GF-D8 (cell line): Measurements from ENCODE around the gene FMN1.

Source experiments
- DNase-seq: peaks from one replicate; lab custom pipeline; 2025; lab: John Stamatoyannopoulos, UW

Gene FMN1

DNA sequence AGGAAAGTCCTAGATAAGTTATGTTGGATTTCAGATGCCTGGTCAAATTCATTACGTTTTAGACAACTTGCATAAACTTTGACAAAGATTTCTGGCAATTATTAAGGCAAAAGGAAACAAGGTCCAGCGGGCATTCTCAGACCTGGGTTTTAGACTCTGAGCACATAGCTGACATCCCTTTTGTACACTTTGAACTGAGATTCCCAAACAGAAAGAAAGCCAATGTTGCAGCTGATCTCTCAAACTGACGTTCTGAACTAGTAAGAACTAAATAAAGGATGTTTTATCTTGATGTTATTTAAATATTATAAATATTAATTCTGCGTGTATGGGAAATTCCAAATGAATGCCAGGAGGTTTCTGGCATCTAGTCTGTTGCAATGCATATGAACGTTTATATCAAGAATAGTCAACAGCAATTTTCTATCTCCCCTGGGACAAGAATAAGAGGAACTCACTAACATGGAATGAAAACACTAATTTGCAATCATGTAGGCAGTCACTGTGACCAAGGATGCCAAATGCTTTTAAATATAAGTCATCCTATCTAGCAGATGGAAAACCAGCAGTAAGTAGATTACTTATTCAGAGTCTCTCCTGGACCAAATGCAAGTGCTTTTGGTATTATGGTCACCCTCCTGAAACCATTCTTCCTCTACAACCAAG is 274.6 kb downstream of the FMN1 start:
- no peak for DNase-seq

- DNase-seq = no peak
These were observed 276.0 kb downstream of the FMN1 start for GRCh38 chr15:32918547-32918946.

- no peak for DNase-seq
These were observed 283.7 kb downstream of the FMN1 start for GRCh38 chr15:32910839-32911238.

- no peak for DNase-seq
These were observed 285.1 kb downstream of the FMN1 start for GRCh38 chr15:32909431-32909830.

- DNase-seq = no peak
These were observed 285.6 kb downstream of the FMN1 start for GRCh38 chr15:32908872-32909271.

- DNase-seq = no peak
These were observed 286.2 kb downstream of the FMN1 start for GRCh38 chr15:32908135-32908801.

GRCh38 chr15:32905481-32905880 is 289.0 kb downstream of the FMN1 start:
- DNase-seq = no peak

GRCh38 chr15:32904448-32904847 is 290.1 kb downstream of the FMN1 start:
- no peak for DNase-seq

GRCh38 chr15:32903591-32904290 is 290.8 kb downstream of the FMN1 start:
- DNase-seq = no peak

DNA sequence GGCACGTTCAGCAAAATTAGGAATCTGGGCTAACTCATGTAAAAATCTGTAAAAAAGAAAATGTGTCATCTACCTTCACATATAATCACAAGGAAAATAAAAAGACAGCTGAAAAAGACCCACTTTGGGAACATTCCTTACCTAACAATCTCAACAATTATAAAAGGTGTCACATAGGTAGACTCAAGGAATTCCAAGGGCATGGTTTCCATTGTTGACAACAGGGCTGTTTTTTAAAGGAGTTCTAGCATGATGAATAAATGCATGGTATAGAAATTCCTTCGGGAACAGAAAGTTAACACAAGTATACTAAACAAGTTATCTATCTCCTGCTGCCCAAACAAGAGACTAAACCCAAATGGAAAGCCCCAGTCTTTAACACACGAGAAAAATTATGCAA is 292.5 kb downstream of the FMN1 start:
- no peak for DNase-seq

DNA sequence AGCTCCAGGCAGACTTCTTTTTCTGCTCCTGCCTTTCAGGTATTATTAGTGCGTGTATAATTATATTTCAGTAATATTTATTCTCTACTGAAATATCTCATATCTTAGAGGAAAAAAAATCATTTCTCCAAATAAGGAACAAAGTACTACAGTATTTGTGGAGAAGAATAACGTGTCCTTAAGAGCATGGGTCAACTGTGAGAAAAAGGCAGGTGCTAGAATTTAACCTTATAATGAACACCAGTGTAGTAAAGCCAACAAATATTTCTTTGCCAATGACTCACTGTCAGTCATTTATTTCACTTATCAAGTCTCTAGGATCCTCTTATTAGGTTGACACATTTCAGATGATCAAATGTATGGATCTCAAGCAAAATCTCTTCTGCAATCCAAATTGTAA is 293.3 kb downstream of the FMN1 start:
- DNase-seq = no peak

DNA sequence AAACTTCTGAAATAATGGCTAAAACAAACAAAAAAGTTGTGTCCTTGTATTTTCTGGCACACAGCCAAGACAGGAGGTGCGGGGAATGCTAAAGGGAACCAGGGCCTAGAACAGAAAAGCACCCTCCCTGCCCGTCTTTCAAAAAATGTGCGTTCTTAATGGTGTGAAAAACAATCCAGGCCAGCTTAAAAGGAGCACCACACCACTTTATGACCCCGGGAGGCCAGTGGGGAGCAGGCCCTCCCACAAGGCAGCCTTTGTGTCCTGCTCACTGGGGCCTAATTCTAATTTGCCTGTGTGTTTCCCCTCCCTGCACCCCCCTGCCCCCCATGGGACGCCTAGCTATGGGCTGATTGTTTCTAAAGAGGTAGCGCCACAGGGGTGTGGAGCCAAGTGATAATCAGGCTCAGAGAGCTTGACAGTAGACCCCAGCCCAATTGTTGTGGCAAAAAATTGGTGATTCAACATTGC is 295.4 kb downstream of the FMN1 start:
- no peak for DNase-seq

GRCh38 chr15:32898414-32898813 is 296.1 kb downstream of the FMN1 start:
- DNase-seq = no peak

DNA sequence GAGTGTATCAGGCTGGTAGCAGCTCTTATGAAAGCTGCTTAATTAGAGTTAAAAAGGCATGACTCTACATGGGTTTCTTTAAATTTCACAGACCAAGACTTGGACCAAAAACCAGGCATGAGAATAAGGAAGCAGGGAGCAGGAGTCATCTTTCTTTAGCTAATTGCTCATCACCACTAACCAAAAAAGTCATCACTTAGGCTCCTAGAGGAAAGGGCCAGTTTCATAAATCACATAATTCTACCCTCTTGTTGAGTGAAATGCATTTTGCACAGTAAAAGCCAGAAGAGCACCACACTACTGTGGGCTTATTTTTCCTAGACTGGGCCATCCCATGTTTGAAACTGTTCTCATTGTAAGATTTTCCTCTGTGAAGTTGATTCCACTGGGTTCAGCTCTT is 301.1 kb downstream of the FMN1 start:
- no peak for DNase-seq

- no peak for DNase-seq
These were observed 305.3 kb downstream of the FMN1 start for GRCh38 chr15:32889214-32889613.

DNA sequence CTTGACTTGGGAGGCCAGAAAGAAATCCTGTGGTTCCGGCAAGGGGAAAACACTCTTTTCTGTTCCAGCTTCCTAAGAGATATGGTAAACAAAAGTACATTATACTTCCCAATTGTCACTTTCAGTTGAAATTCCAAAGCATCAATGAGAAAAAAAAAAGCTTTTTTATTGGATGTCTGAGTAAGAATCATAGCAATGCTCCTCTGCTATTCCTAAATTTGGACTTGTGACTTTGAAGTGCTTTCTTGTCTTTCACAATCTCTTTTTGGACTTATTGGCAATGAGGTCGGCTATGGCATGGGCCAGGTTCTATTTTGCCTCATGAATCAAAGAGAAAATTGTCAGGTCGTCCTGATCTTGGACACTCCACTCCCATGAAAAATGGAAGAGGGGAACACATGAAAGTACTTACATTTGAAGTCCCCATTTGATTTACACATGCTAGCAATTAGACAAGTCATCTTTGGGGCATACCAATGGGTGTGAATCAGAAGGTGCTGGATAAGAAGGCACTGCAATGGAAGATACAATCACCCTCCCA is 306.2 kb downstream of the FMN1 start:
- no peak for DNase-seq

DNA sequence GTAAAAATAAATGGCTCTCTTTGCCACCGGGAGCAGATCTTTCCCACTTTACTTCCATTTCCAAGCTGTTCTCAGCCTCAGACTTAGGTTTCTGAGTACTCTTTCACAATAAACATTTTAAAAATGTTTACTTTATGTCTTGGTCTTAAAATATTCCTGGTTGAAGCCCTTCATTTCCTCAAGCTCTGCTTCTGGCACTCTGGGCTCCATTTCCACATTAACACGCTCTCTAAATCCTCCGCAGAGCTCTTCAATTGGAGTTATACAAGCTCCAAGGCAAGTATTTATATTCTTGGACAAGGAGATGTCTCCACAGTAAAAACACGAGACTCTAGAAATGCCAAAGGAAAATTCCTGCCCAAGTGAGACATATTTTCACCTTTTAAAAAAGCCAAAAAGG is 307.4 kb downstream of the FMN1 start:
- DNase-seq = no peak

- DNase-seq = no peak
These were observed 308.1 kb downstream of the FMN1 start for GRCh38 chr15:32886459-32886858.

- DNase-seq = no peak
These were observed 308.8 kb downstream of the FMN1 start for GRCh38 chr15:32885713-32886112.

GRCh38 chr15:32884146-32884545 is 310.4 kb downstream of the FMN1 start:
- DNase-seq = no peak

GRCh38 chr15:32882955-32883354 is 311.6 kb downstream of the FMN1 start:
- no peak for DNase-seq

- DNase-seq = no peak
These were observed 313.0 kb downstream of the FMN1 start for GRCh38 chr15:32881528-32881927.

GRCh38 chr15:32880642-32881041 is 313.9 kb downstream of the FMN1 start:
- DNase-seq = no peak
